G401.6 (cell line): ENCODE data around the gene GDNF.

Source experiments
- FAIRE-seq: peaks from 2 replicates; lab custom pipeline; 2012; peaks lifted over from hg19 to GRCh38; lab: Jason Lieb, UNC

Gene GDNF

DNA sequence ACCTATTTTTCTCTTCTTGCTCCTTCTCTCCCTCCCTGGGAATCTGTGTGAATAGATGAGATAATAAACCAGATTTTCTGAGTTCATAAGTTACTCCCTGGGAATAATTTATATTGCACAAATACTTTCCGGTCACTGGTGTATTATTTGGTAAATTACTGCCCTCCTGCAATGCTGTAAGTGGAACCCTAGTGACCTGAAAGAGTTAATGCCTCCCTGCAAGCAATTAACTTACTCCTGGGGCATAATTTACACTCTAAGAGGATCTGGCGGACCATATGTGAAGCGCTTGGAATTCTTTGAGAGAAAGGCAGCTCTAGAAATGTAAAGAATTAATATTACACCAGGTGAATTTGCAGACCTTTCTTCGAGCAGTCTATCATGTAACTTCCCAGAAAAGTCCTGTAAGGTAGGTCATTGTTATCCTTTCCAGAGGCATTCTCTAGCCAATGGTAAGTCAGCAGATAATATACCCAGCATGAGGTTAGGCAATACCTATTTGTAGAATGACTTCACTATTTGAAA, 7.0 kb upstream of the GDNF start:
- FAIRE-seq, result no peak

- FAIRE-seq, result no peak
Measured at GRCh38 chr5:37844009-37844408, 4.2 kb upstream of the GDNF start.

DNA sequence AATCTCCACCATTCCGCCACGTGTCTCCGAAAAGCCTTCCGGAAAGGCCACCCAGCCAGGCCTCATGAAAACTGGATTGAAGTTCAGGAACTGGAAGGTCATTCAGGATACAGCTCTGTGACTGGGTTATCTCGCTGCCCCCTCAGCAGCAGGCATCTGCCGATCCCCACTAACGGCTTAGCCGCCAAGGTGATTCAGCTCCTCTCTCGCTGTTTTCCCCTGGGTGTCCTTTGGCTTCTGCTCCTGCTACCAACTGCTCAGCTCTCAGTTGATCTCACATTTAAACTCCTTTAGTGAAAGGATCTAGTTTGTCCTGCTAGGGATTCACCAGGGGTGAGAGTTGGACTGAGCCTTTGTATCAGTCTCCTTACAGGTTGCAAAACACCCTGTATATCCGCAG, 2.2 kb upstream of the GDNF start:
- FAIRE-seq, result no peak

DNA sequence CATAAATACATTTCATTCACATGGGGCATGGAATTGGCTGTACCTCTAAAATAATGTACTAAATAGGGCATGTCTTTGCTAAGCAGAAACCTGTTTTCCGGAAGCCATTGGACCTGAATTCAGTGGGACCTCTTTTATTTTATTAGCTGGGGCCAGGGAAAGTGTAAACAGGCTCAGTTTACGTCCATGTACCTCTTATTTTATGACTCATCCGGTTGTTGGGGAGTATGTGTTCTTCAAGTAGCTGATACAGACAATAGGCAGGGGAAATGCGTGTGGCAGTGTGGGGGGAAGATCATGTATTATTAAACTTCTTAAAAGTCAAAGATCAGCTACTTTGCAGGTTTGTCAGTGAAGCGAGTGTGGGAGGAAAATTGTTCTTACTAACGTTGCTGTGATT, 1.4 kb upstream of the GDNF start:
- FAIRE-seq, result no peak

DNA sequence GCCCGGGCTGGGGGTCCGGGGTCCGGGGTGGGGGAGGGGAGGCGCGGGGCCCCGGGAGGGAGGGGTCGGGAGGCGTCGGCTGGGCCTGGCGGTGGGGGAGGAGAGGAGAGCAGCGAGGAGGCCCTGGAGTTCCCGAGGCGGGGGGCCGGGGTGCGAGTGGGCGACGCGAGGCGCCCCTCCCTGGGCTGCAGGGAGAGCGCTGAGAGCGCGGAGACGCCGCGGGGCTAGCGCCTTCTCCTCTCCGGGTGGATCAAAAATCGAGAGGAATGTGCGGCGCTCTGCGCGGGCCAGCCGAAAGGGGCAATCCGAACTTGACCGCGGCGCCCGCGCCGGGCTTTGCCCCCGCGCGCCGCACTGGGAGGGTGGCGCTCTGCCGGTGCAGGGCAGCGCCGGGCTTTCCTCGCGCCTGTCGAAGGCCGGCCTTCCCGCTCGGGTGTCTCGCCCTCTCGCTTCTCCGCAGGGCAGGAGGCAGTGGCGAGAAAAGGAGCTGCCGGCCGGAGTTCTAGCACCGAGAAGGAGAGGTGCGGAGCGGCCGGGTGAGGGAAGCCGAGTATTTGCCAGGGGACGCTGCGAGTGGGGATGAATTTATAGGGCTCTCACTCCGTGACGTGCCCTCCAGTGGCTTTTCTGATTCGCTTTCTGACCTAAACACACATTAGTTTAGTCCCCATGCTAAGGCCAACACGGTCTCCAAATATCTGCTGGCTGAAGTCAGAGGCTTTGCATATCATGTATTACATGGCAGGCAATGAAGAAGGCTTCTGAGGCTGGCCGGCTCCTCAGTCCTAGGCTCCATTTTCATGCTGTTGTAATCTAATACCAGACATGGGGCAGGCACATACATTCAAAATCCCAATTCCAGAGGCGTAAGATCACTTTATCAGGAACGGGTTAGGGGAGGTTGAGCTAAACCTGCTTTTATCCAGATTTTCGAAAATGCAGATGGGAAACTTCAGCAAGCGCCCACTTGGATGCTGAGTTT, 503 bp upstream of the GDNF start:
- FAIRE-seq, result no peak

GRCh38 chr5:37838933-37839341, 904 bp downstream of the GDNF start:
- FAIRE-seq, result no peak

DNA sequence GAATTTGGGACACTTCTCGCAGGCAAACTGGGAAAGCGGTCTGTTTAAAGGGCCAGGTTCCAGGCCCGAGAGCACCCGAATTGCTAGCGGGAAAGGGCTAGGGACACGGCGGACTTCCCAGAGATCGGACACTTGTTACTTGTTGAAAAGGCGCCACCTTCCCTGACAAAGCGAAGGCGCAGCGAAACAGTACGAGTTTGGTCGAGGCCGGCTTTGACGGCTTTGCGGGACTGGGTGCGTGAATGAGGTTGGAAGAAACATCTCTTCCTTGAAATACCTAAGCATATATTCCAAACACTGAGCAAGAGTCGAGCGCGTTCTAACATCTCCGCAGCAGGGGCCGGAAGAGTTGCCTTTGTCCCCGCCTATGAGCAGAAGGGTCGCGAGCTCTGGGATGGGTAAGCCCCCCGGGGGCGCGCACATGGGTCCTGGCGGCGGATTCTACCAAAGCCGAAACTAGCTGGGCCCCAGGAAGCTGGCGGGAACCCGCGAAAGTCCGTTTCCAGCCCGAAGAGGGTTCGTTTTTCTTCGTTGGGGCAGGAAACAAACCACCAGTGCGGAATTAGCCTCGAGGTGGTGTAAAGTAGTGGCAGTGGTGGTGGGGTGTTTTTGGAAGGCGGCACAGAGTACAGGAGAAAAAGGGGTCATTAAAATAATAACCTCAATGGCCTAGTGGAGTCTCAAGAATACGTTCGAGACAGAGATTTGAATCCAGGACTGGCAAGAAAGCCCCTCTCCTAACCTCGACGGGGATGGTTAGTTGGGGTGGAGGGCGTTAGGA, 1.5 kb downstream of the GDNF start:
- FAIRE-seq, result no peak

DNA sequence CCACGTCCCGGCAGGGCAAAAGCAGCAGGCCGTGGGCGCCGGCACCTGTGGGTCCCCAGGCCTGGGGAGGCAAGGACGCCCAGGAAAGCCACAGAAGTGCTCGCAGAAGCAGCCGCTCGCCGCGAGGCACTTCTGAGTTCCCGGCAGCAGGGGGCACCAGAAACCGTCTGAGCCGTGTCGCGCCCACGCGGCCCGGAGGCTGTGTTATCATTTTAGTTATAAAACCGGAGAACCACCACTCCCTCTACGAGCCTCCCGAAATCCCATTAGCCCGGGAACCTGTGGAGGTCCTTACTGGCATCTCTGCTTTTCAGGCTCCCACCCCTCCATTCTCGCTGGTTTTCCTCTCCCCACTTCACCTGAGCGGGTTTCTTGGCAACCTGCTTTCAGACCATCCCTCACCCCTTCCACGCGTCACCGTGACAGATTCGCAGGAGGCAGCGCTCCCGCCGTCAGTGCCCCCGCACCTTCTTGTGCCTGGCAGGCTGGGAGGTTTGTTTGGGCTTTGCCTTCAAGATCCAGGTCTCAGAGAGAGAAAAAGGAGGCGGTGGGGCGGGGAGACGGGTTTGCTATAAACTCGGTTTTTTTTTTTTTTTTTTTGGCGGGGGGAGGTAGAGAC, 2.3 kb downstream of the GDNF start:
- FAIRE-seq, result no peak

DNA sequence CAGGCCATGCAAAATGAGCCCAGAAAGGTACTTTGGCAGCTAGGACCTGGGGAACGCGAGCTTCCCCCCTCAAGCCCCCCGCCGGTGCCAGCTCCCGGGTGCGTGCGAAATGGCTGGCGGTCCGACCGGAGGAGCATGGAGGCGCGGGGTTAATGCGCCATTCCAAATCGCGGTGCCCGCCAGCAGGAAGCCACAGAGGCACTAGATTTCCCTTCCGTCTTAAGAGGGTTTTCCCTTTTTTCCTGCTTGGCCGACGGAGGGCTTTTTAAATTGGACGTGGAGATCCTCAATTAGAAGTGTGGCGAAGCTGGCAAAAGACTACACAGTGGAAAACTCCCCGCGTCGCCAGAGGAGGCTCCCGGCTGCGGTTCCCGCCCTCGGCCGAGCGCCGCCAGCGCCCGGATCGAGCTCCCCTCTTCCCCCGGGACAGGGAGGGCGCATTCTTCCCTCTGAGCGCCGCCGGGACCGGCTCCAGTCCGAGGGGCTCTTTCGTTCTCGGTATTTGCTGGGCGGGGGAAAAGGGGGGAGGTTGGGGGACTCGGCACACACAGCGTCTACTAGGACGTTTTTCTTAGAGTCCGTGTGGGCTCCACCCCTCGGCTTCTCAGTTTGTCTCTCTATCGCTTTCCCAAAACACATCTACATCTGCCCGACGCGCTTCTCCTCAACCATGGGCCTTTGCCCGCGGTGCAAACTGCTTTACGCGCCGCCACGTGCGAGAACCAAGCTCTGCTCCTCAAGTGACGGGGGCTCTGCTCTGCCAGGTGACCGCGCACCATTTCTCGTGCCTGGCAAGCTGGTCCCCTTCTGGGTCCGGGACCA, 3.0 kb downstream of the GDNF start:
- FAIRE-seq, result no peak

DNA sequence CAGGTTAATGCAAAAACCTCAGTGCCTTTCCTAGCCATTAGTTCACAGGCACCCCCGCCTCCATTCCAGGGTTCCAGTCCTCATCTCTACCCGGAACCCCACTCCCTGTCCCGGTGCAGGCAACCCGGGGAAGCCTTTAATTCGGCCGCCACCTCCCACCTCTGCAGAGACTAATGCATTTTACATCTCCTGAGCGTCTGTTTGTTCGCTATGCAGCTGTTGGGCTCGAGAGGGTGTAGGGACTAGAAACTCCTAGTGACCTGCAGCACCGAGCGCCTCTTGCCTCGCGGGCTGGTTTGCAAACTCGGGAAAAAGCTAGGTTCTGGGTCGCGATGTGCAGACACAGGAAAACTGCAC, 3.6 kb downstream of the GDNF start:
- no peak for FAIRE-seq

- FAIRE-seq, result no peak
Measured at GRCh38 chr5:37835380-37835973, 4.4 kb downstream of the GDNF start.

GRCh38 chr5:37834542-37835379, 5.1 kb downstream of the GDNF start:
- FAIRE-seq, result no peak

DNA sequence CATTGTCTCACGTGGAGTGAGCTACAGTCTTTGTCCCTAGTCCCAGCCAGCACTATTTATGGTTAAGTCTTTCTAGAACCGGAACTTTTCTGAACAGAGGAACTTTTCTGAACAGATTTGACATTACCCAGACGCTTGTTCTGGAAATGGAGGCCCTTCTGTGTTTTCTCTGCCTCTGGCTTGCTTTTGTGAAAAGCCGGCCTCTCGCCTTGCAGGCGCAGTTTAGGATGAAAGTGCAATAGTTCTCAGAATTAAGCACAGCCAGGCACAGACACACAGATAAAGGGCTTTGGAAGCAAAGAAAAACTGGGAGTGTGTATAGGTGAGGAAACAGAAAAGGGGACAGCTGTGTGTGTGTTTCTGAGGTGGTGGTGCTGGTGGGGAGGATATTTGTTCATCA, 5.9 kb downstream of the GDNF start:
- FAIRE-seq, result no peak

- no peak for FAIRE-seq
Measured at GRCh38 chr5:37831821-37832534, 7.9 kb downstream of the GDNF start.

- FAIRE-seq, result no peak
Measured at GRCh38 chr5:37830348-37830747, 9.5 kb downstream of the GDNF start.

DNA sequence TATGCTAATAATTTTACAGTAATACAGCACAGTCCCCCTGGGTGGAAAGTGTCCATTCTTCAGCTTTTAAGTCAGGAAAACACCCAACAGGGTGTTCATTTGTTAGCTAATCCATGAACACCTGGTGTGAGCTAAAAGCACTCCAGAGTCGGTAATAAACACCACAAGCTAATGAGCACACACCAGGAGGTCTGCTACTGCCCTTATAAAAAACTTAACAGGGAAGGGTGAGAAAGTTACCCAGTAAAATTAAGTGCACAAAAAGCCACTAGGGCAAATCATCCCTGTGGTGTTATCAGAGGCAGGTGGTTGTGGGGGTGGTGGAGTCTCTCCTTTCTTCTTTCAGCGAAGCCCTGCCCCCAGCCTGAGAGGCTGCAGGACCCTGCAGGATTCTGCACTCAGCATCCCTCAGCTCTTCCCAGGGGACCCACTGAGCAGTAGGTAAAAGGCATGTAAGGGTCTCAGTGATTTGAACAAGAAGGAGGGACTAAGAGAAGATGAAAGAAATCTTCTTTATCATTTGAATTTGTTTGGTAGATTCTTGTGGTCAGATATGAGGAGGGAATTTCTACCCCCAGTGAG, 14.4 kb downstream of the GDNF start:
- FAIRE-seq, result no peak

- FAIRE-seq, result no peak
Measured at GRCh38 chr5:37823433-37824152, 16.2 kb downstream of the GDNF start.

- FAIRE-seq, result no peak
Measured at GRCh38 chr5:37816883-37817282, 23.0 kb downstream of the GDNF start.

DNA sequence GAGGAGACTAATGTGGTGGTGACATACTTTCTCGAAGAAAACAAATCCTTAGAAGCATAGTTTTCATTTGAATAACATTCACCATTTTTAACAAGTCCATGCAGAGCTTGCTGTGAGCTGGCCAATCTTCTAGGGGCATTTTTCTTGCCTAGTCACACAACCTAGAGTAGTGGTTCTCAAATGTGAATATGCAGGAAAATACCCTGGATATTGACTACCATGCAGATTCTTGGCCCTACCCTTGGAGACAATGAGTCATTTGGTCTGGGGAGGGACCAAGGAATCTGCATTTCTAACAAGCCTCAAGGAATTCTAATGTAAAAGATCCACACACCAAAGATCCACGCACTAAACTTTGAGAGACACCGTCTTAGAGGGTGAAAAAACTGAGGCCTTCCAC, 23.5 kb downstream of the GDNF start:
- no peak for FAIRE-seq
